Measurements from ENCODE around the gene NOC4L. TPM values are rescaled to one million over a fixed set of nuclear protein-coding genes. Genes with fewer than 3 reads are reported as not detected.

NOC4L gene
- total RNA-seq, 3 donors from 2014 or later (not counting 1 experiment from before 2014, with no cell fraction given) = 21.0 to 30.2 (median 21.7) TPM

- no peak for TF ChIP-seq CTCF (IDR thresholded peaks at IDR 0.05)
- Mint-ChIP-seq H3K27ac (no peak overlapping the region), H3K27me3 (ENCODE audit: low read depth in 2 of 2) (no peaks in the 10 kb centered on the region), H3K4me1 (peaks cover 9 to 20% of the 10 kb centered on the region in 2 donors), H3K36me3 (no peaks in the 10 kb centered on the region), H3K4me3 (no peak overlapping the region), H3K9me3 (no peaks in the 10 kb centered on the region)
- H3K27ac ChIP-seq (ENCODE audit: low read length) = no peak overlapping the region
- H3K9me3 ChIP-seq (ENCODE audit: control insufficient read depth, insufficient read depth, low read length) = no peaks in the 10 kb centered on the region
- no peaks in the 10 kb centered on the region for H3K27me3 ChIP-seq (ENCODE audit: control insufficient read depth, insufficient read depth, low read length)
- H3K4me3 ChIP-seq (ENCODE audit: low read length) = no peak overlapping the region
- peaks cover 24% of the 10 kb centered on the region for H3K4me1 ChIP-seq (ENCODE audit: control insufficient read depth, insufficient read depth, low read length)
- 97% methylated on average over 15 of the region's 15 CpGs for WGBS (ENCODE audit: insufficient coverage)
- ATAC-seq = no peak
- intact Hi-C loops (cut with micrococcal nuclease) = no loop called here
- DNase-seq = no peak
- peaks cover 36% of the 10 kb centered on the region for H3K36me3 ChIP-seq (ENCODE audit: control insufficient read depth, insufficient read depth, low read length)
Observed at GRCh38 chr12:132140501-132140900, 3.8 kb upstream of the NOC4L start.

DNA sequence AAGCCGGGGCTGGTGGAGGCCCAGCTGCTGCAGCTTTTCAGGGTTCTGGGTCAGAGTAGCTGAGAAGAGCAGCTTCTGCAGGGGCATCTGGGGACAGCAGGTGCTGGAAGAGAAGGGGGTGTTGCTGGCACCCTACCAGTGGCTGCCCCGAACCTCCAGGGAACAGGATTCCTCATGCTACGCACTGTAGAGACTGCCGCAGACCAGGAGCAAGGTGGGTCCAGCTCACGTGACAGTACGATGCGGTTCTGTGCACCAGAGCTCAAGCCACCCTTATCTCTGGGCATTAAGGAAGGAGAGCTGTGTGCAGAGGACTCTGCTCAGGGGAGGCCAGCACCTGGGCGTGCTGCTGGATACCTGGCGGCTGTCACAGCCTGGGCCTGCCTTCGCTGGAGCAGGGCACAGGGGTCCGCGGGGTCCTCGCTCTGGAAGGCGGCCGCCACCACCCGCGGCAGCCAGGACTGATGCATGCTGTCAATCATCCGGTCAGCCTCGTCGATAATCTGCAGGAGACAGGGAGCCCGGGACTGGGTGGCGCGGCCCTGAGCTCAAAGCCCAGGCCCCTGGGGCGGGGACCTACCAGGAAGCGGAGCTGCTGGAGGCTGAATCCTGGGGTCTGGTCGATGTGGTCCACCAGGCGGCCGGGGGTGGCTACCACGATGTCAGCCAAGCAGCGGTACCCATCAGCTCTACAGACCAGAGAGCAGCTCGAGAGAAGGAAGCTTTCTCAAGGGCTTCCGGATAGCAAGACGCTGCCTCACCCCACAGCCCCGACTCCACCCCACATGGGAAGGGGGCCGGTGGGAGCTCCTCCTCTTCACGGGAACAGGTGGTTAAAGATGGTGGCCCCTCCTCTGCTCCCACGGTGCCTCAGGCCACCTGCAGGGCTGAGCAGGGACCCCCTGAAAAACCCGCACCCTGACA is 3.1 kb upstream of the NOC4L start:
- no peaks in the 10 kb centered on the region for H3K9me3 ChIP-seq (ENCODE audit: control insufficient read depth, insufficient read depth, low read length)
- peaks cover 36% of the 10 kb centered on the region for H3K36me3 ChIP-seq (ENCODE audit: control insufficient read depth, insufficient read depth, low read length)
- Mint-ChIP-seq H3K27ac (no peak overlapping the region), H3K9me3 (no peaks in the 10 kb centered on the region), H3K27me3 (ENCODE audit: low read depth in 2 of 2) (no peaks in the 10 kb centered on the region), H3K36me3 (no peaks in the 10 kb centered on the region), H3K4me1 (peaks cover 11 to 24% of the 10 kb centered on the region in 2 donors), H3K4me3 (no peak overlapping the region)
- ATAC-seq (no peak), DNase-seq (no peak)
- H3K4me3 ChIP-seq (ENCODE audit: low read length) = no peak overlapping the region
- H3K27me3 ChIP-seq (ENCODE audit: control insufficient read depth, insufficient read depth, low read length) = no peaks in the 10 kb centered on the region
- no peak overlapping the region for H3K27ac ChIP-seq (ENCODE audit: low read length)
- no peak for TF ChIP-seq CTCF (IDR thresholded peaks at IDR 0.05)
- 98% methylated on average over 38 of the region's 38 CpGs for WGBS (ENCODE audit: insufficient coverage)
- intact Hi-C loops (cut with micrococcal nuclease) = no loop called here
- H3K4me1 ChIP-seq (ENCODE audit: control insufficient read depth, insufficient read depth, low read length) = peaks cover 27% of the 10 kb centered on the region

DNA sequence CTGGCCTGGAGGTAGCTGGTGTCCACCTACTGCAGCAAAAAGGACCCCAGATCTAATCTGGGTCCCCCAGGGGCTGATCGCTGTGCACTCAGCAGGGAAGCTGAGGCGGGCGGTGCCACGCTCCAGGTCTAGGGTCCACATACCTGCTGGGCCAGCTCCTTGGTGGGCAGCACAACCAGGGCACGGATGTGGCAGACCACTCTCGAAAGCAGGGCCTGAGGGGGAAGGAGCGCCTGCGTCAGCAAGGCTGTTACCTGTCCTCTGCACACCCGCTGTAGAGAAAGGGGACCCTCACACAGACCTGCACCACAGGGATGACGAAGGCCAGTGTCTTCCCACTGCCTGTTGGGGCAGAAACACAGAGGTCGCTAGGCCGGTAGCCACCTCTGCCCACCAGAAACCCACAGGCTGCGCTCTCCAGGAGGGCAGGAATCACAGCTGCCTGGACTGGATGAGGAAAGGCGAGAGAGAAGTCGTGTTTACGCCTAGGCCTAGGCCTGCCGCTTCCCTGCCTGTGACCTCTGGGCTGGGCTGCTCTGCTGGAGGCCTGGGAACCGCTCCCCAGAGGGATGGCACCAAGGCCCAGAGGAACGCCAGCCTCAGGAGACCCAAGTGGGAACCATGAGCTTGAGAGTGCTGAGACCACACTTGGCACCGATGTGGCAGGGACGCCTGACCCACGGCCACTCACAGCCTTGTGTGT is 2.1 kb upstream of the NOC4L start:
- no peak overlapping the region for H3K4me3 ChIP-seq (ENCODE audit: low read length)
- ATAC-seq (no peak), DNase-seq (no peak)
- no peaks in the 10 kb centered on the region for H3K27me3 ChIP-seq (ENCODE audit: control insufficient read depth, insufficient read depth, low read length)
- Mint-ChIP-seq H3K4me1 (peaks cover 11 to 24% of the 10 kb centered on the region in 2 donors), H3K27ac (peak overlapping the region; percentile 52 to 67), H3K4me3 (peak overlapping the region; percentile 73), H3K27me3 (ENCODE audit: low read depth in 2 of 2) (no peaks in the 10 kb centered on the region), H3K36me3 (no peaks in the 10 kb centered on the region), H3K9me3 (no peaks in the 10 kb centered on the region)
- peaks cover 36% of the 10 kb centered on the region for H3K36me3 ChIP-seq (ENCODE audit: control insufficient read depth, insufficient read depth, low read length)
- intact Hi-C loops (cut with micrococcal nuclease) = no loop called here
- H3K9me3 ChIP-seq (ENCODE audit: control insufficient read depth, insufficient read depth, low read length) = no peaks in the 10 kb centered on the region
- TF ChIP-seq CTCF (IDR thresholded peaks at IDR 0.05) = no peak
- peaks cover 27% of the 10 kb centered on the region for H3K4me1 ChIP-seq (ENCODE audit: control insufficient read depth, insufficient read depth, low read length)
- no peak overlapping the region for H3K27ac ChIP-seq (ENCODE audit: low read length)
- WGBS (ENCODE audit: insufficient coverage) = 96% methylated on average over 22 of the region's 22 CpGs
